Loucy (cell line): Measurements from ENCODE around the gene ACSM5.

ENCODE experiments used
- H2AFZ ChIP-seq: fragments of 200-600 bp; sonication (generic); 2 replicates; pipeline ENCODE4 v1.6.0; 2016; ENCODE audit warnings: antibody characterized with exemption, mild to moderate bottlenecking, low read length, moderate library complexity
- H3F3A ChIP-seq: fragments of 200-600 bp; 2 replicates; pipeline ENCODE4 v1.6.0; 2016; ENCODE audit warnings: antibody characterized with exemption, low read depth, mild to moderate bottlenecking
- H3K27me3 ChIP-seq: fragments of 200-600 bp; sonication (generic); 2 replicates; pipeline ENCODE4 v1.6.1; 2014; ENCODE audit warnings: low read length, mild to moderate bottlenecking; ENCODE audit not compliant: insufficient read depth, poor library complexity, severe bottlenecking
- H3K36me3 ChIP-seq: fragments of 200-600 bp; sonication (generic); 2 replicates; pipeline ENCODE4 v1.6.1; 2016; ENCODE audit warnings: low read length; ENCODE audit not compliant: insufficient read depth
- H3K4me1 ChIP-seq: fragments of 200-600 bp; sonication (generic); 2 replicates; pipeline ENCODE4 v1.5.1; 2014; ENCODE audit warnings: low read length, mild to moderate bottlenecking; ENCODE audit not compliant: insufficient read depth, poor library complexity, severe bottlenecking
- H3K4me2 ChIP-seq: fragments of 200-600 bp; sonication (generic); 2 replicates; pipeline ENCODE4 v1.6.0; 2014; ENCODE audit warnings: antibody characterized with exemption, low read length, low read depth, mild to moderate bottlenecking; ENCODE audit not compliant: poor library complexity, severe bottlenecking
- H3K4me3 ChIP-seq: fragments of 200-600 bp; sonication (generic); 2 replicates; pipeline ENCODE4 v1.5.1; 2014; ENCODE audit warnings: low read length, mild to moderate bottlenecking, mixed read lengths; ENCODE audit not compliant: poor library complexity, severe bottlenecking
- H3K79me2 ChIP-seq: fragments of 200-600 bp; sonication (generic); 2 replicates; pipeline ENCODE4 v1.6.1; 2014; ENCODE audit warnings: low read length; ENCODE audit not compliant: insufficient read depth
- H3K9ac ChIP-seq: fragments of 200-600 bp; sonication (generic); 2 replicates; pipeline ENCODE4 v1.6.0; 2014; ENCODE audit warnings: mild to moderate bottlenecking, low read depth, low read length, moderate library complexity; ENCODE audit not compliant: poor library complexity, severe bottlenecking
- H3K9me2 ChIP-seq: fragments of 200-600 bp; sonication (generic); replicated peaks from 2 replicates; pipeline ENCODE4 v1.6.1; 2016; ENCODE audit warnings: low read depth, low read length, mixed read lengths
- H3K9me3 ChIP-seq: fragments of 200-600 bp; sonication (generic); 2 replicates; pipeline ENCODE4 v1.6.1; 2014; ENCODE audit warnings: mild to moderate bottlenecking, antibody characterized with exemption, low read length, low read depth; ENCODE audit not compliant: insufficient read depth
- H4K20me1 ChIP-seq: fragments of 200-600 bp; sonication (generic); 2 replicates; pipeline ENCODE4 v1.6.0; 2014; ENCODE audit warnings: antibody characterized with exemption, low read length, mild to moderate bottlenecking; ENCODE audit not compliant: insufficient read depth, poor library complexity, severe bottlenecking
- EZH2phosphoT487 ChIP-seq: fragments of 200-600 bp; IDR thresholded peaks from 2 replicates; pipeline ENCODE4 v1.6.1; 2018; ENCODE audit warnings: antibody characterized with exemption, mild to moderate bottlenecking, moderate library complexity, borderline replicate concordance
- TF ChIP-seq, protein P1 (sequence below): fragments of 200-600 bp; sonication (generic); conservative IDR thresholded peaks from 2 replicates; pipeline ENCODE4 v1.5.1; 2014; ENCODE audit warnings: mild to moderate bottlenecking, antibody characterized with exemption, low read length

The ACSM5 gene

DNA sequence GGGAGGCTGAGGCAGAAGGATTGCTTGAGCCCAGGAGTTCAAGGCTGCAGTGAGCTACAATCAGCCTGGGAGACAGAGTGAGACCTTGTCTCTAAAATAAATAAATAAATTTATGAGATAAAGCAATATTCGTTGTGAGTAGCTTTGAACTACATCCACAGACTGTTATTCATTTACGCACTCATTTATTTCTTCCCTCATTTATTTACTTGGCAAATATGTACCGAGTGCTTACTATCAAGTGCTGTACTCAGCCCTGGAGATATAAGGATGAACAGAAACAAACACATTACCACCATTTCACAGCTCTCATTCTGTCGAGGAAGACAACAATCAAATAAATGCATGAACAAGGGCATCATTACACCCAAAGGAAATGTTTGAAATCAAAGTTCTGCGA is 32.2 kb upstream of the ACSM5 start:
- no peaks in the 10 kb centered on the region for H3K36me3 ChIP-seq
- no peak overlapping the region for H2AFZ ChIP-seq
- H3K9ac ChIP-seq, result no peak overlapping the region
- no peaks in the 10 kb centered on the region for H4K20me1 ChIP-seq
- H3F3A ChIP-seq, result no peaks in the 10 kb centered on the region
- no peak overlapping the region for H3K4me3 ChIP-seq
- H3K4me2 ChIP-seq, result no peak overlapping the region
- no peaks in the 10 kb centered on the region for H3K4me1 ChIP-seq
- no peaks in the 10 kb centered on the region for H3K79me2 ChIP-seq
- H3K27me3 ChIP-seq, result no peaks in the 10 kb centered on the region
- H3K9me3 ChIP-seq, result no peaks in the 10 kb centered on the region
- TF ChIP-seq, protein P1, sequence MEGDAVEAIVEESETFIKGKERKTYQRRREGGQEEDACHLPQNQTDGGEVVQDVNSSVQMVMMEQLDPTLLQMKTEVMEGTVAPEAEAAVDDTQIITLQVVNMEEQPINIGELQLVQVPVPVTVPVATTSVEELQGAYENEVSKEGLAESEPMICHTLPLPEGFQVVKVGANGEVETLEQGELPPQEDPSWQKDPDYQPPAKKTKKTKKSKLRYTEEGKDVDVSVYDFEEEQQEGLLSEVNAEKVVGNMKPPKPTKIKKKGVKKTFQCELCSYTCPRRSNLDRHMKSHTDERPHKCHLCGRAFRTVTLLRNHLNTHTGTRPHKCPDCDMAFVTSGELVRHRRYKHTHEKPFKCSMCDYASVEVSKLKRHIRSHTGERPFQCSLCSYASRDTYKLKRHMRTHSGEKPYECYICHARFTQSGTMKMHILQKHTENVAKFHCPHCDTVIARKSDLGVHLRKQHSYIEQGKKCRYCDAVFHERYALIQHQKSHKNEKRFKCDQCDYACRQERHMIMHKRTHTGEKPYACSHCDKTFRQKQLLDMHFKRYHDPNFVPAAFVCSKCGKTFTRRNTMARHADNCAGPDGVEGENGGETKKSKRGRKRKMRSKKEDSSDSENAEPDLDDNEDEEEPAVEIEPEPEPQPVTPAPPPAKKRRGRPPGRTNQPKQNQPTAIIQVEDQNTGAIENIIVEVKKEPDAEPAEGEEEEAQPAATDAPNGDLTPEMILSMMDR, result no peak
- no peaks in the 10 kb centered on the region for H3K9me2 ChIP-seq

- H3K36me3 ChIP-seq, result no peaks in the 10 kb centered on the region
- H3K9me3 ChIP-seq, result no peaks in the 10 kb centered on the region
- H4K20me1 ChIP-seq, result no peaks in the 10 kb centered on the region
- no peaks in the 10 kb centered on the region for H3K27me3 ChIP-seq
- H2AFZ ChIP-seq, result no peak overlapping the region
- H3K79me2 ChIP-seq, result no peaks in the 10 kb centered on the region
- H3K4me1 ChIP-seq, result no peaks in the 10 kb centered on the region
- H3K9me2 ChIP-seq, result no peaks in the 10 kb centered on the region
- H3K9ac ChIP-seq, result no peak overlapping the region
- H3K4me3 ChIP-seq, result no peak overlapping the region
- H3K4me2 ChIP-seq, result no peak overlapping the region
- TF ChIP-seq EZH2phosphoT487, result no peak
- TF ChIP-seq, protein P1, result no peak
- no peaks in the 10 kb centered on the region for H3F3A ChIP-seq
Observed at GRCh38 chr16:20380782-20381181, 28.6 kb upstream of the ACSM5 start.

GRCh38 chr16:20382202-20382948 is 27.0 kb upstream of the ACSM5 start:
- TF ChIP-seq, protein P1, result no peak
- no peak for TF ChIP-seq EZH2phosphoT487
- Histone ChIP-seq H4K20me1 (no peaks in the 10 kb centered on the region), H3K9me3 (no peaks in the 10 kb centered on the region), H3K9me2 (no peaks in the 10 kb centered on the region), H3K9ac (no peak overlapping the region), H3K4me2 (no peak overlapping the region), H3K4me3 (no peak overlapping the region), H3K36me3 (no peaks in the 10 kb centered on the region), H2AFZ (no peak overlapping the region), H3K4me1 (no peaks in the 10 kb centered on the region), H3K27me3 (no peaks in the 10 kb centered on the region), H3F3A (no peaks in the 10 kb centered on the region), H3K79me2 (no peaks in the 10 kb centered on the region)
